HepG2 (cell line): ENCODE measurements around the gene BSN. TPM values are rescaled to one million over a fixed set of nuclear protein-coding genes. Genes with fewer than 3 reads are reported as not detected.

Source experiments
- FUBP1 ChIP-seq: sonication (generic); formaldehyde crosslinking; IDR thresholded peaks from 2 replicates; pipeline ENCODE4 v1.5.1; 2020; ENCODE audit warnings: missing genetic modification reagents, mild to moderate bottlenecking, borderline replicate concordance
- HMGXB3 ChIP-seq: sonication (generic); formaldehyde crosslinking; IDR thresholded peaks from 2 replicates; pipeline ENCODE4 v1.4.0; 2020; ENCODE audit warnings: missing genetic modification reagents, borderline replicate concordance
- HNRNPK ChIP-seq: fragments of 200-400 bp; formaldehyde crosslinking; IDR thresholded peaks from 2 replicates; pipeline ENCODE4 v1.6.1; 2018; ENCODE audit warnings: low read length, low read depth, moderate library complexity, mild to moderate bottlenecking; ENCODE audit not compliant: poor library complexity, severe bottlenecking
- KDM4B ChIP-seq: sonication (generic); formaldehyde crosslinking; IDR thresholded peaks from 2 replicates; pipeline ENCODE4 v1.4.0; 2020; ENCODE audit warnings: missing genetic modification reagents
- KDM6A ChIP-seq: IDR thresholded peaks from 2 replicates; pipeline ENCODE4 v1.6.1; 2016; ENCODE audit warnings: low read depth
- MIER2 ChIP-seq: IDR thresholded peaks from 2 replicates; pipeline ENCODE4 v1.6.1; 2016; ENCODE audit warnings: missing biosample characterization, missing genetic modification reagents
- POGZ ChIP-seq: sonication (generic); formaldehyde crosslinking; IDR thresholded peaks from 2 replicates; pipeline ENCODE4 v1.4.0; 2020; ENCODE audit warnings: mild to moderate bottlenecking, missing genetic modification reagents
- SP4 ChIP-seq: sonication (generic); formaldehyde crosslinking; IDR thresholded peaks from 2 replicates; pipeline ENCODE4 v1.8.1; 2023; ENCODE audit warnings: mild to moderate bottlenecking, missing genetic modification reagents
- UBTF ChIP-seq: sonication (generic); formaldehyde crosslinking; IDR thresholded peaks from 2 replicates; pipeline ENCODE4 v1.4.0; 2020; ENCODE audit warnings: mild to moderate bottlenecking, missing genetic modification reagents
- ZHX2 ChIP-seq, 2 experiments: sonication (generic) in 1 of 2; formaldehyde crosslinking in 1 of 2; IDR thresholded peaks; 2 replicates each; pipeline versions ENCODE4 v1.6.1 to v1.9.0; 2014 to 2022; ENCODE audit warnings: antibody characterized with exemption in 1 of 2, borderline replicate concordance in 1 of 2, inconsistent platforms in 1 of 2, low read depth in 1 of 2, missing genetic modification reagents in 1 of 2
- ZNF30 ChIP-seq: sonication (generic); formaldehyde crosslinking; IDR thresholded peaks from 2 replicates; pipeline ENCODE4 v1.5.0; 2020; ENCODE audit warnings: mild to moderate bottlenecking, missing genetic modification reagents
- ZNF781 ChIP-seq: sonication (generic); formaldehyde crosslinking; IDR thresholded peaks from 2 replicates; pipeline ENCODE4 v1.5.1; 2020; ENCODE audit warnings: borderline replicate concordance, mild to moderate bottlenecking, missing genetic modification reagents; ENCODE audit errors: not compliant biosample characterization
- ZNF879 ChIP-seq: sonication (generic); formaldehyde crosslinking; IDR thresholded peaks from 2 replicates; pipeline ENCODE4 v1.8.1; 2023; ENCODE audit warnings: missing genetic modification reagents
- ZSCAN22 ChIP-seq: sonication (generic); formaldehyde crosslinking; IDR thresholded peaks from 2 replicates; pipeline ENCODE4 v1.4.0; 2020; ENCODE audit warnings: mild to moderate bottlenecking, missing genetic modification reagents
- ZSCAN30 ChIP-seq: sonication (generic); formaldehyde crosslinking; IDR thresholded peaks from 2 replicates; pipeline ENCODE4 v1.5.0; 2020; ENCODE audit warnings: mild to moderate bottlenecking, missing genetic modification reagents
- polyA plus RNA-seq, 8 experiments: library from polyadenylated mRNA; depleted of rRNA in 3 of 8; stranded (reverse) in 7 of 8; unstranded in 1 of 8; fragments of >200 nt; fragmentation: Illumina TruSeq in 4 of 8; extraction: Trizol in 4 of 8; gene quantifications; 2 replicates each; pipeline versions ENCODE4 v1.2.1 to v1.2.3, GENCODE V29; 2011 to 2016; ENCODE audit warnings: low read depth in 4 of 8, missing spikeins in 1 of 8, mixed read lengths in 1 of 8; ENCODE audit not compliant: insufficient read depth in 1 of 8
- total RNA-seq, 5 experiments: library from RNA; depleted of rRNA; stranded (reverse); fragments of >200 nt; fragmentation: Illumina TruSeq; extraction: Trizol; gene quantifications; 2 replicates each; pipeline ENCODE4 v1.2.3, GENCODE V29; 2016; ENCODE audit warnings: low read depth in 1 of 5

Gene BSN
- total and polyA plus RNA-seq, 2 of the 13 experiments (the other 11 are each of a cell fraction or from before 2014, with no cell fraction given): 0.42 to 0.86 TPM

GRCh38 chr3:49668414-49668797, 114.1 kb downstream of the BSN start (continued):
- no peak for TF ChIP-seq FUBP1 (CRISPR knock-in tag)
- TF ChIP-seq MIER2 (CRISPR knock-in tag): peak; percentile 71
- no peak for TF ChIP-seq ZNF879 (CRISPR knock-in tag)
- TF ChIP-seq ZNF30 (CRISPR knock-in tag): no peak
- no peak for TF ChIP-seq ZSCAN22
- TF ChIP-seq UBTF: peak; percentile 72
- no peak for TF ChIP-seq SP4 (CRISPR knock-in tag)
- TF ChIP-seq ZHX2 (IDR thresholded peaks at IDR 0.05; ENCODE audit: low read depth): no peak
- no peak for TF ChIP-seq ZHX2 (CRISPR knock-in tag; IDR thresholded peaks at IDR 0.05; ENCODE audit: borderline replicate concordance)
- TF ChIP-seq ZSCAN30 (CRISPR knock-in tag): no peak
- TF ChIP-seq KDM6A: peak; percentile 74
- TF ChIP-seq HNRNPK: no peak
- no peak for TF ChIP-seq POGZ (CRISPR knock-in tag)
- no peak for TF ChIP-seq KDM4B (CRISPR knock-in tag)
- peak; percentile 42; the same call in 1 of the 2 replicates for TF ChIP-seq HMGXB3 (CRISPR knock-in tag)
- TF ChIP-seq ZNF781 (CRISPR knock-in tag): no peak
